ENCODE results near the gene NCAPD3.

Gene NCAPD3

DNA sequence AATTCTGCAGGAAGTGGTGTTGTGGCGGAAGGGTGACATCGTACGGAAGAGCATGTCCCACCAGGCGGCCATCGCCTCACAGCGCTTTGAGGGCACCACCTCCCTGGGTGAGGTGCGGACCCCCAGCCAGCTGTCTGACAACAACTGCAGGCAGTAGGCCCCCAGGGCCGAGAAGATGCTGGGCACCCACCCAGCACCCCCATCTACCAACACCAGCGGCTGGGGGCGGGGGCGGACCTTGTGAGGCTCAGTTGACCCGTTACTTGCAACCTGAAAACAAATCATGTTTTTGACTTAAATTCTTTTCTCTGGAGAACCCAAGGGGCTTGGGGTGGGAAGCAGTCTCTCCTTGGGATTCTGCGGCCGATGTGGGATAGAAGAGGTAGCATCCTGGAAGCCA lies 21.7 kb upstream of the NCAPD3 start:
- no peak overlapping the region for H3K9ac ChIP-seq
- H4K20me1 ChIP-seq (ENCODE audit: insufficient read depth), result no peaks in the 10 kb centered on the region
- no peaks in the 10 kb centered on the region for H3K79me2 ChIP-seq (ENCODE audit: insufficient read depth, low read depth)
- no peaks in the 10 kb centered on the region for H3K36me3 ChIP-seq (ENCODE audit: insufficient read depth)
- peaks cover 17% of the 10 kb centered on the region for H3K4me1 ChIP-seq (ENCODE audit: low read depth, poor library complexity, severe bottlenecking)
- H3K27me3 ChIP-seq (ENCODE audit: insufficient read depth, low read depth), result no peaks in the 10 kb centered on the region
- no peak overlapping the region for H3K4me2 ChIP-seq
- H3K27ac ChIP-seq, result no peak overlapping the region
- H2AFZ ChIP-seq (ENCODE audit: low read depth), result no peak overlapping the region
- no peak overlapping the region for H3K4me3 ChIP-seq (IDR thresholded peaks at IDR 0.05; ENCODE audit: insufficient read depth, low read depth, low read length)
- TF ChIP-seq CTCF (conservative IDR thresholded peaks at IDR 0.05; ENCODE audit: low read depth, low read length), result no peak

- Histone ChIP-seq H4K20me1 (ENCODE audit: insufficient read depth) (no peaks in the 10 kb centered on the region), H3K4me3 (IDR thresholded peaks at IDR 0.05; ENCODE audit: insufficient read depth, low read depth, low read length) (no peak overlapping the region), H3K36me3 (ENCODE audit: insufficient read depth) (no peaks in the 10 kb centered on the region), H3K27ac (no peak overlapping the region), H3K4me1 (ENCODE audit: low read depth, poor library complexity, severe bottlenecking) (peaks cover 17% of the 10 kb centered on the region), H3K9ac (no peak overlapping the region), H3K79me2 (ENCODE audit: insufficient read depth, low read depth) (no peaks in the 10 kb centered on the region), H3K27me3 (ENCODE audit: insufficient read depth, low read depth) (no peaks in the 10 kb centered on the region), H2AFZ (ENCODE audit: low read depth) (no peak overlapping the region), H3K4me2 (no peak overlapping the region)
- TF ChIP-seq CTCF (conservative IDR thresholded peaks at IDR 0.05; ENCODE audit: low read depth, low read length), result peak; percentile 48; the same call in 1 of the 2 replicates
Observed at GRCh38 chr11:134244593-134244992, 20.8 kb upstream of the NCAPD3 start.

GRCh38 chr11:134243913-134244312 lies 20.1 kb upstream of the NCAPD3 start:
- peaks cover 11% of the 10 kb centered on the region for H3K4me1 ChIP-seq (ENCODE audit: low read depth, poor library complexity, severe bottlenecking)
- H3K27me3 ChIP-seq (ENCODE audit: insufficient read depth, low read depth), result no peaks in the 10 kb centered on the region
- no peak for TF ChIP-seq CTCF (conservative IDR thresholded peaks at IDR 0.05; ENCODE audit: low read depth, low read length)
- no peak overlapping the region for H3K4me3 ChIP-seq (IDR thresholded peaks at IDR 0.05; ENCODE audit: insufficient read depth, low read depth, low read length)
- H4K20me1 ChIP-seq (ENCODE audit: insufficient read depth), result no peaks in the 10 kb centered on the region
- no peak overlapping the region for H3K27ac ChIP-seq
- no peak overlapping the region for H2AFZ ChIP-seq (ENCODE audit: low read depth)
- H3K4me2 ChIP-seq, result no peak overlapping the region
- no peaks in the 10 kb centered on the region for H3K36me3 ChIP-seq (ENCODE audit: insufficient read depth)
- H3K9ac ChIP-seq, result no peak overlapping the region
- H3K79me2 ChIP-seq (ENCODE audit: insufficient read depth, low read depth), result no peaks in the 10 kb centered on the region

DNA sequence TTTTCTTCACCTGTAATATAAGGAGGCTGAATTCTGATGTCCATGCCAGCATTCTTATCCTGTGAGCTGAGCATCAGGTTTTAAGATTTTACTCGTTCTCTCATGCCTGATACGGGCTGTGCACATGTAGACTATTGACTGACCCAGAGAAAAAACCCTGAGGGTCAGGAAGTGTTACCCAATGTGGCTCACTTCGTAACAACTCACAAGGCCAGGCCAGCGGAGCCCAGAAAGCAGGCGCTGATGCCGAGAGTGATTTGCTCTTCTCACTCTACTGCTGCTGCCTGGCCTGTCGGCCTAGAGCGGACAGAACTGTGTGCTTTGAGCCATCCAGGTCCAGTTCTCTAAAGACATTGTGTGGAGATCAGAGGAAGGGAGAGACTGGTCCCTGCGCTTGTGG lies 18.6 kb upstream of the NCAPD3 start:
- H3K9ac ChIP-seq, result no peak overlapping the region
- no peaks in the 10 kb centered on the region for H4K20me1 ChIP-seq (ENCODE audit: insufficient read depth)
- no peaks in the 10 kb centered on the region for H3K36me3 ChIP-seq (ENCODE audit: insufficient read depth)
- H3K79me2 ChIP-seq (ENCODE audit: insufficient read depth, low read depth), result no peaks in the 10 kb centered on the region
- H2AFZ ChIP-seq (ENCODE audit: low read depth), result no peak overlapping the region
- H3K4me1 ChIP-seq (ENCODE audit: low read depth, poor library complexity, severe bottlenecking), result no peaks in the 10 kb centered on the region
- no peak for TF ChIP-seq CTCF (conservative IDR thresholded peaks at IDR 0.05; ENCODE audit: low read depth, low read length)
- no peak overlapping the region for H3K4me2 ChIP-seq
- H3K27ac ChIP-seq, result no peak overlapping the region
- no peak overlapping the region for H3K4me3 ChIP-seq (IDR thresholded peaks at IDR 0.05; ENCODE audit: insufficient read depth, low read depth, low read length)
- no peaks in the 10 kb centered on the region for H3K27me3 ChIP-seq (ENCODE audit: insufficient read depth, low read depth)

All from KMS-11 (cell line).